ENCODE data around the gene DNLZ. TPM values are rescaled to one million over a fixed set of nuclear protein-coding genes. Genes with fewer than 3 reads are reported as not detected.
A peak's percentile ranks its signal among the peaks of the same experiment; 100 is the strongest.

Gene DNLZ
- total and polyA plus RNA-seq, 4 donors: 2.0 to 7.1 (median 4.5) TPM

GRCh38 chr9:136395020-136395340 lies 31.4 kb upstream of the DNLZ start:
- TF ChIP-seq HNF4A (conservative IDR thresholded peaks at IDR 0.05) (no peak), FOXA1 (IDR thresholded peaks at IDR 0.05) (no peak), RXRA (IDR thresholded peaks at IDR 0.05) (no peak), SP1 (IDR thresholded peaks at IDR 0.05) (no peak)
- Histone ChIP-seq H3K27ac (ENCODE audit: low read depth in 1 of 2, low read length in 2 of 2) (peak overlapping the region in 1 of 2 donors; percentile 78), H3K36me3 (ENCODE audit: control insufficient read depth in 4 of 4, insufficient read depth in 3 of 4, low read depth in 1 of 4, low read length in 3 of 4) (peaks cover 0 to 37% (median 18%) of the 10 kb centered on the region in 4 donors), H3K4me1 (ENCODE audit: control insufficient read depth in 4 of 4, insufficient read depth in 4 of 4, low read length in 3 of 4) (peaks cover 10 to 47% (median 34%) of the 10 kb centered on the region in 4 donors), H3K4me3 (ENCODE audit: low read depth in 1 of 3, low read length in 3 of 3) (no peak overlapping the region), H3K27me3 (ENCODE audit: control insufficient read depth in 4 of 4, insufficient read depth in 4 of 4, low read length in 3 of 4) (no peaks in the 10 kb centered on the region), H3K9ac (ENCODE audit: low read depth in 1 of 2, low read length in 2 of 2) (no peak overlapping the region), H3K9me3 (ENCODE audit: control insufficient read depth in 4 of 4, low read length in 3 of 4) (no peaks in the 10 kb centered on the region)
- no peak for DNase-seq (ENCODE audit: low spot score)
- 89% methylated on average over 13 of the region's 13 CpGs for WGBS

GRCh38 chr9:136394312-136395019 lies 30.9 kb upstream of the DNLZ start:
- Histone ChIP-seq H3K9ac (ENCODE audit: low read depth in 1 of 2, low read length in 2 of 2) (no peak overlapping the region), H3K9me3 (ENCODE audit: control insufficient read depth in 4 of 4, low read length in 3 of 4) (no peaks in the 10 kb centered on the region), H3K4me1 (ENCODE audit: control insufficient read depth in 4 of 4, insufficient read depth in 4 of 4, low read length in 3 of 4) (peaks cover 10 to 44% (median 33%) of the 10 kb centered on the region in 4 donors), H3K36me3 (ENCODE audit: control insufficient read depth in 4 of 4, insufficient read depth in 3 of 4, low read depth in 1 of 4, low read length in 3 of 4) (peaks cover 2 to 41% (median 20%) of the 10 kb centered on the region in 4 donors), H3K27me3 (ENCODE audit: control insufficient read depth in 4 of 4, insufficient read depth in 4 of 4, low read length in 3 of 4) (no peaks in the 10 kb centered on the region), H3K27ac (ENCODE audit: low read depth in 1 of 2, low read length in 2 of 2) (no peak overlapping the region), H3K4me3 (ENCODE audit: low read depth in 1 of 3, low read length in 3 of 3) (no peak overlapping the region)
- TF ChIP-seq FOXA2 (IDR thresholded peaks at IDR 0.05) (no peak), HNF4A (conservative IDR thresholded peaks at IDR 0.05) (no peak), HNF4G (IDR thresholded peaks at IDR 0.05) (no peak), MAX (IDR thresholded peaks at IDR 0.05) (no peak), ATF3 (IDR thresholded peaks at IDR 0.05) (no peak), TAF1 (conservative IDR thresholded peaks at IDR 0.05) (no peak), NR2F2 (IDR thresholded peaks at IDR 0.05) (no peak), EGR1 (IDR thresholded peaks at IDR 0.05; ENCODE audit: low read depth in 2 of 2) (no peak), SP1 (IDR thresholded peaks at IDR 0.05) (no peak), RXRA (IDR thresholded peaks at IDR 0.05) (no peak), RAD21 (IDR thresholded peaks at IDR 0.05) (no peak), REST (IDR thresholded peaks at IDR 0.05) (no peak), YY1 (IDR thresholded peaks at IDR 0.05) (no peak), ZBTB33 (IDR thresholded peaks at IDR 0.05) (no peak), CTCF (IDR thresholded peaks at IDR 0.05; ENCODE audit: low read depth, low read length, missing input control) (no peak)
- DNase-seq (ENCODE audit: low spot score): no peak
- 96% methylated on average over 21 of the region's 21 CpGs for WGBS
